H54 (cell line): ENCODE measurements around the gene BACE2.
"Not testable (repeated sequence)": the region's sequence is repeated elsewhere in the genome, so short reads cannot be mapped to it uniquely, and the experiment has no call there.

ENCODE experiments used
- DNase-seq: peaks from one replicate; pipeline ENCODE4 v3.0.0; 2011; ENCODE audit warnings: low spot score, mixed read lengths; ENCODE audit not compliant: insufficient read length
- FAIRE-seq: peaks from 3 replicates; lab custom pipeline; 2011; peaks lifted over from hg19 to GRCh38; lab: Jason Lieb, UNC
- POLR2A ChIP-seq: IDR thresholded peaks from 2 replicates; pipeline ENCODE4 v1.6.1; 2011; ENCODE audit warnings: low read depth, mild to moderate bottlenecking, low read length

The BACE2 gene

DNA sequence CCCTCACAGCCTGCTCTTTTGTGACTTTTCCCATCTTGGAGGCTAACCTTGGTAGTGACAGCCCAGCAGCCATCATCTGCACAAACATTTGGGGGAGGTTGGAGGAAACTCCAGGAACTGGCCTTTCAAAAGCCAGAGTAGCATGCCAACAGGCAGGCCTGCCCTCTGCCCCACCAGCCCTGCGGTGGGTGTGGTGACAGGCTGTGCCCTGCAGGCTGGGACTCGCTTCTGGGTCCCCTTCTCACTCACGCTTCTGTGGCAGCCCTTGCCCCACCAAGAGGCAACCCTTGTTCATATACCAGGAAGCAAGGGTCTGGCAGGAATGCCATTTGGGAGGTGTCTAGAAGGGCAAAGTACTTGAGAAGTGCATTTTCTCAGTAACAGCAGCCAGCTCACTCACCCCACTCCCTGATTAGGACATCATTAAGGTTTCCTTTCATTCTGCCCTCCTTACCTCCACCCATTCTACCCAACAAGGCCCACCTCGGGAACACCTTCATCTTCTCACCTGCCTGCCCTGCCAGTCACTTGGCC is 127.8 kb downstream of the BACE2 start:
- no peak for FAIRE-seq
- no peak for DNase-seq

GRCh38 chr21:41302976-41303375 is 135.0 kb downstream of the BACE2 start:
- no peak for DNase-seq
- FAIRE-seq = no peak
- TF ChIP-seq POLR2A = no peak

More for the DNA sequence above, 127.8 kb downstream of the BACE2 start:
- TF ChIP-seq POLR2A = no peak

DNA sequence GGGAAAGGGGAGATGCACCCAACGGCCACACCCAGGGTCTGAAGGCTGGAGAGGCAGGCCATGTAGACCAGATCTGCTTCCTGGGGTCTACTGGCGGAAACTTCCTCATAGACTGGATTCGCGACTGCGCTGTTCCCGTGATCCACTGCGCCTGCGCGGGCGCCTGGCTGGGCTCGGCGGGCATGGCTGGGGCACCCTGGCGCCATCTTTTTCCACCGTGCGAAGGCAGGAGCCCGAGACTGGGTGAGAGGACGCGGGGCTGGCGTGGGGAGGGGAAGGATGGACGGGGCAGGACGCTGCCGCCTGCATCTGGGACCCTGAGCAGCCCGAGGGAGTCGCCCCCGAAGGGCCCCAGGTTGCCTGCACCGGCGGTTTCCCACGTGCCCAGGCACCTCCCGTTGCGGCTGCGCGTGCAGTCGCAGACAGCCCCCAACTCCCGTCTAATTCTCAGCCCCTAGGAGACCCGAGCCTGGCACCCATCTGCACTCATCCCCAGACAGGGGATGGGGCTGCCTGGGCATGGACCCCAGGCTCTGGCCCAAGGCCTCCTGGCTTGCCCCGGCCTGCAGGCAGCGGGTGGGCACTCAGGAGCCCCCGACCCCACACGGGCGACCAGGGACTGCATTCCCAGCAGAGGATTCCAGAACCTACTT is 136.2 kb downstream of the BACE2 start:
- FAIRE-seq = no peak

DNA sequence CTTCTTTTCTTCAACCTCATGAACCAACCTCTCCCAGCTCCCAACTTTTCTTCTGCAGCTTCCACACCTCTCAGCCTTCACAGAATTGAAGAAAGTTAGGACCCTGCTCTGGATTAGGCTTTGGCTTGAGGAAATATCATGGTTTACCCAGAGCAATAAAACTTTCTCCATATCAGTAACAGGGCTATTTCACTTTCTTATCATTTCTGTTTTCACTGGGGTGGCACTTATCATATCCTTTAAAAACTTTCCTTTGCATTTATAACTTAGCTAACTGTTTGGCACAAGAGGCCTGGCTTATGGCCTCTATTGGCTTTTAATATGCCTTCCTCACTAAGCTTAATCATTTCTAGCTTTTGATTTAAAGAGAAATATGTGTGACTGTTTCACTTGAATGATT is 139.3 kb downstream of the BACE2 start:
- TF ChIP-seq POLR2A = no peak
- no peak for FAIRE-seq

More for the DNA sequence above, 136.2 kb downstream of the BACE2 start:
- no peak for DNase-seq
- TF ChIP-seq POLR2A = no peak

DNA sequence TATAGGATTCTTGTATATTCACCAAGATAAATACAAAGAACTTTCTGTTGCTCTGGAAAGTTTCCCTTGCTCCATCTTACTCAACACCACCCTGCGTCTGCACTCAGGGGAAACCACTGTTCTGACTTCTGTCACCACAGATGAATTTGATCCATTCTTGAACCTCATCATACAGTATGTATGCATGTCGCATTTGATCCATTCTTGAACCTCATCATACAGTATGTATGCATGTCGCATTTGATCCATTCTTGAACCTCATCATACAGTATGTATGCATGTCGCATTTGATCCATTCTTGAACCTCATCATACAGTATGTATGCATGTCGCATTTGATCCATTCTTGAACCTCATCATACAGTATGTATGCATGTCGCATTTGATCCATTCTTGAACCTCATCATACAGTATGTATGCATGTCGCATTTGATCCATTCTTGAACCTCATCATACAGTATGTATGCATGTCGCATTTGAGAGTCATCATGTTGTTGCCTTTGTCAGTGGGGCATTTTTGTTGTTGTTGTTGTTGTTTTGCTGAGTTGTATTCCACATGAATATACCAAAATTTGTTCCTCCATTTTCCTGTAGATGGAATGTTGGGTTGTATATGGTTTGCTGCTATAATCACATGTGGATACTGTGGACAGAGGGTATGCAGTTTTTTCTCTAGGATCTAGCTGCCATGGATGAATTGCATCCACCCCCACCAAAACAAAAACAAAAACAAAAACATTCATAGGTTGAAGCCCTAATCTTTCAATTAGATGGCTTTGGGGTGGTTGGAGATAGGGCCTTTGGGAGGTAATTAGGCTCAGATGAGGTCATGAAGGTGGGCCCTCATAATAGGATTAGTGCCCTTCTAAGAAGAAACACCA is 145.6 kb downstream of the BACE2 start:
- DNase-seq, FAIRE-seq: not testable (repeated sequence)

More for the DNA sequence above, 139.3 kb downstream of the BACE2 start:
- no peak for DNase-seq

GRCh38 chr21:41315726-41316125 is 147.8 kb downstream of the BACE2 start:
- DNase-seq (no peak), FAIRE-seq (no peak)
- TF ChIP-seq POLR2A = no peak

- no peak for TF ChIP-seq POLR2A
- DNase-seq (no peak), FAIRE-seq (no peak)
These were observed 148.5 kb downstream of the BACE2 start, which contains the start of gene FAM3B for GRCh38 chr21:41316200-41317062. TSS of gene FAM3B (plus strand) at chr21:41316801. CDS start at chr21:41316880, 79 bp downstream.

- FAIRE-seq (no peak), DNase-seq (no peak)
- TF ChIP-seq POLR2A = no peak
These were observed 149.1 kb downstream of the BACE2 start for GRCh38 chr21:41317063-41317392.

- FAIRE-seq (no peak), DNase-seq (no peak)
- TF ChIP-seq POLR2A = no peak
These were observed 149.5 kb downstream of the BACE2 start for GRCh38 chr21:41317458-41317857.

GRCh38 chr21:41318218-41318617 is 150.3 kb downstream of the BACE2 start:
- FAIRE-seq = no peak
- DNase-seq = no peak
- TF ChIP-seq POLR2A = no peak

DNA sequence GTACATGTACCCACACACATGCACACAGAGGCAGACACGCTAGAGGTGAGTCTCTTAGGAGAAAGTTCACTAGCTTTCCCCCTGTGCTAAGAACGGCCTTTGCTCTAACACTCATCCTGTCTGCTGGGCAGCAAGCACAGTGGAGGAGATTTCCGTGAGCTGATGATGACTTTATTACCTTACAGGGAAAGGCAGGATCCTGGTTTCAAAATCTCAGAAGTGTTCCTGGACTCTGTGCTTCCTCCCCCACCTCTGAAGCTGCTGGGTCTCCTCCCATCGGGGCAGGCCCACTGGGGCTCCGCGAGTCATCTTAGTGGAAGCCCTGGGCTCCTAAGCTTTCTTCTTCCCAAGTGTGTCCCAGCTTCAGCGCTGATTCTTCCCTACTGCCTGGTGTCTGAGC is 151.3 kb downstream of the BACE2 start:
- FAIRE-seq (no peak), DNase-seq (no peak)
- TF ChIP-seq POLR2A = no peak

DNA sequence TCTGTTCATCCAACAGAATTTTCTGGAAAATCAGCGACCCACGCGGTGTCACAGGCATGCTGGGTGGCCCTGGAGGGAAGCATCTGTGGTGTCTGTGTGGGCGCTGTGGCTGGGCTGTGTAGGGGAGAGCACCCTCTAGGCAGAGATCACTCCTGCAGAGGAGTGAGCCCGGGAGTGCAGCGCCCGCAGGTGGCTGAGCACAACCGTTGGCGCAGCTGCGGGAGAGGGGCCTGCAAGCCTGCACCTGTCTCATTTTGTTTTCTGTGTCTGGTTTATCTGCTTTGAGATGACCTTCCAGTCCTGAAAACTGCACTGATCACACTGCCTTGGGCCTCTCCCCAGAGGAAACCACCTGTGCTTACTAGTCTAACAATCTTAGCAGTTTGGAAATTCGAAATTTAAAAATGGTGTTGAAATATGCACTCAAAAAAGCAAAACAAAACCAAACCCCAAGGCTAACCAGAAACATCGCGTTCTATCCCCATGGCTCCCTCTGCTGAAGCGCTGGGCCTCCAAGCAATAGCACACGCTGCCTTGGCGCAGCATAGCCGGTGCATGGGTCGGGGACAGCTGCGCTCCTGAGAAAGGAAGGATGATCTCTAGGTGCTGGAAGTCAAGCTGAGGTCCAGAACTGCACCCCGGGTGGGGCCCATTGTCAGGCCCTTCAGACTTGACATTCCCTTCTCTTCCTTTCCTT is 153.4 kb downstream of the BACE2 start:
- FAIRE-seq = no peak
- no peak for TF ChIP-seq POLR2A
- no peak for DNase-seq

- DNase-seq (no peak), FAIRE-seq (no peak)
- TF ChIP-seq POLR2A = no peak
These were observed 154.0 kb downstream of the BACE2 start for GRCh38 chr21:41321908-41322495.
